Measurements from ENCODE around the gene ENHO.

DNA sequence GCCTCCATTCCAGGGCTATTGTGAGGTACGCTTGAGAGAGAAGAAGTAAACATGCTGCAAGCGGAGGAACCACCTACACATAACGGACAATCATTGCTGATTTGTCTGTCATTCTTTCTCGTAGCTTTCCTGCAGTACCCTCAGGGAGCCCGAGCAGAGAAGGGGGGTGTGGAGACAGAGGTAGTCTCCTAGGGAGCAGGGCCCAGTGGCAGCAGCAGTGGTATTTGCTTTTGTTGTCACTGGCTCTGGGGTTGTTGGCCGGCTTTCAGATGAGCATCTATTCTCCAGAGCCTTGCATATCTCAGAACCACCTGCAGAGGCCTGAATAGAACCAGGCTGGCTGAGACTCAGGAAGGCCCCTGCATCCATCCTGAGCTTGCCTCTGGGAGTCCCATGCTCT lies 19.9 kb downstream of the ENHO start:
- TF ChIP-seq, protein P1, sequence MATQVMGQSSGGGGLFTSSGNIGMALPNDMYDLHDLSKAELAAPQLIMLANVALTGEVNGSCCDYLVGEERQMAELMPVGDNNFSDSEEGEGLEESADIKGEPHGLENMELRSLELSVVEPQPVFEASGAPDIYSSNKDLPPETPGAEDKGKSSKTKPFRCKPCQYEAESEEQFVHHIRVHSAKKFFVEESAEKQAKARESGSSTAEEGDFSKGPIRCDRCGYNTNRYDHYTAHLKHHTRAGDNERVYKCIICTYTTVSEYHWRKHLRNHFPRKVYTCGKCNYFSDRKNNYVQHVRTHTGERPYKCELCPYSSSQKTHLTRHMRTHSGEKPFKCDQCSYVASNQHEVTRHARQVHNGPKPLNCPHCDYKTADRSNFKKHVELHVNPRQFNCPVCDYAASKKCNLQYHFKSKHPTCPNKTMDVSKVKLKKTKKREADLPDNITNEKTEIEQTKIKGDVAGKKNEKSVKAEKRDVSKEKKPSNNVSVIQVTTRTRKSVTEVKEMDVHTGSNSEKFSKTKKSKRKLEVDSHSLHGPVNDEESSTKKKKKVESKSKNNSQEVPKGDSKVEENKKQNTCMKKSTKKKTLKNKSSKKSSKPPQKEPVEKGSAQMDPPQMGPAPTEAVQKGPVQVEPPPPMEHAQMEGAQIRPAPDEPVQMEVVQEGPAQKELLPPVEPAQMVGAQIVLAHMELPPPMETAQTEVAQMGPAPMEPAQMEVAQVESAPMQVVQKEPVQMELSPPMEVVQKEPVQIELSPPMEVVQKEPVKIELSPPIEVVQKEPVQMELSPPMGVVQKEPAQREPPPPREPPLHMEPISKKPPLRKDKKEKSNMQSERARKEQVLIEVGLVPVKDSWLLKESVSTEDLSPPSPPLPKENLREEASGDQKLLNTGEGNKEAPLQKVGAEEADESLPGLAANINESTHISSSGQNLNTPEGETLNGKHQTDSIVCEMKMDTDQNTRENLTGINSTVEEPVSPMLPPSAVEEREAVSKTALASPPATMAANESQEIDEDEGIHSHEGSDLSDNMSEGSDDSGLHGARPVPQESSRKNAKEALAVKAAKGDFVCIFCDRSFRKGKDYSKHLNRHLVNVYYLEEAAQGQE (IDR thresholded peaks at IDR 0.05; ENCODE audit: insufficient read depth in 1 of 2, low read depth in 2 of 2, low read length in 2 of 2): no peak
- TF ChIP-seq POLR2AphosphoS5 (IDR thresholded peaks at IDR 0.05; ENCODE audit: low read depth, low read length): no peak

Measured in PFSK-1 (cell line).